GM12878 (cell line): ENCODE data around the gene EFNA3. TPM values are rescaled to one million over a fixed set of nuclear protein-coding genes. Genes with fewer than 3 reads are reported as not detected.

Experiments used
- ATAC-seq: fragments of 200-7000 bp; cut with Tn5 transposase; 3 replicates; pipeline ENCODE4 v1.9.1; 2020; ENCODE audit warnings: mild to moderate bottlenecking, moderate library complexity
- BruUV-seq: library from RNA; stranded (reverse); fragments of 400-500 nt; replicated peaks from 2 replicates; lab custom pipeline; 2021; lab: Mats Ljungman, UMichigan
- CTCF ChIA-PET: fragments of 300-600 bp; sonication (Branson Sonifier 250); formaldehyde crosslinking; extraction: SDS; loops from one replicate; lab custom pipeline; 2021; ENCODE audit warnings: inconsistent platforms; lab: Yijun Ruan, JAX
- POLR2A ChIA-PET: fragments of 350-600 bp; formaldehyde crosslinking; extraction: SDS; loops from one replicate; lab custom pipeline; 2021; ENCODE audit warnings: inconsistent platforms; lab: Charles Lee
- RAD21 ChIA-PET: fragments of 300-600 bp; sonication (Branson Sonifier 250); formaldehyde crosslinking; loops from one replicate; lab custom pipeline; 2023; ENCODE audit warnings: antibody characterized with exemption; ENCODE audit not compliant: unreplicated experiment; lab: Charles Lee
- SMC1A ChIA-PET: fragments of 300-600 bp; sonication (Branson Sonifier 250); formaldehyde crosslinking; loops from one replicate; lab custom pipeline; 2023; ENCODE audit not compliant: unreplicated experiment, uncharacterized antibody; lab: Charles Lee
- DNase-seq: peaks from one replicate; pipeline ENCODE4 v3.0.0-alpha.2; 2011; ENCODE audit warnings: low read depth, low spot score
- FAIRE-seq: peaks from 3 replicates; lab custom pipeline; 2011; peaks lifted over from hg19 to GRCh38; lab: Jason Lieb, UNC
- H2AFZ ChIP-seq: 2 replicates; pipeline ENCODE4 v1.6.0; 2011; ENCODE audit warnings: low read depth, low read length, control low read depth; ENCODE audit not compliant: control insufficient read depth
- H3K27ac ChIP-seq: 2 replicates; pipeline ENCODE4 v1.5.1; 2011; ENCODE audit warnings: control low read depth; ENCODE audit not compliant: control insufficient read depth, insufficient read depth
- H3K27me3 ChIP-seq, 2 experiments: replicated peaks in 1 of 2; 2 replicates each; pipeline versions ENCODE4 v1.6.0 to v1.6.1; 2011; ENCODE audit warnings: low read length in 1 of 2; ENCODE audit not compliant: control insufficient read depth in 2 of 2, insufficient read depth in 2 of 2
- H3K36me3 ChIP-seq, 2 experiments: 2 replicates each; pipeline ENCODE4 v1.5.1; 2011; ENCODE audit warnings: low read length in 1 of 2; ENCODE audit not compliant: control insufficient read depth in 2 of 2, insufficient read depth in 2 of 2
- H3K4me1 ChIP-seq: 2 replicates; pipeline ENCODE4 v1.6.1; 2011; ENCODE audit warnings: mild to moderate bottlenecking, low read length, moderate library complexity, mixed read lengths; ENCODE audit not compliant: control insufficient read depth, insufficient read depth
- H3K4me2 ChIP-seq: 2 replicates; pipeline ENCODE4 v1.6.0; 2011; ENCODE audit warnings: control low read depth; ENCODE audit not compliant: control insufficient read depth, insufficient read depth
- H3K4me3 ChIP-seq: fragments of 200-600 bp; sonication (generic); 2 replicates; pipeline ENCODE4 v1.5.1; 2016
- H3K79me2 ChIP-seq: 2 replicates; pipeline ENCODE4 v1.6.0; 2011; ENCODE audit warnings: low read length; ENCODE audit not compliant: control insufficient read depth, insufficient read depth
- H3K9ac ChIP-seq: 2 replicates; pipeline ENCODE4 v1.8.0; 2011; ENCODE audit warnings: low read length, control low read depth, mixed read lengths; ENCODE audit not compliant: control insufficient read depth, insufficient read depth
- H3K9me3 ChIP-seq: replicated peaks from 3 replicates; pipeline ENCODE4 v1.5.1; 2011; ENCODE audit warnings: mild to moderate bottlenecking, low read length; ENCODE audit not compliant: control insufficient read depth, insufficient read depth
- H4K20me1 ChIP-seq: 2 replicates; pipeline ENCODE4 v1.6.0; 2011; ENCODE audit not compliant: control insufficient read depth, insufficient read depth
- ASH2L ChIP-seq: fragments of 300-600, 200-600 bp; sonication (generic); IDR thresholded peaks from 2 replicates; pipeline ENCODE4 v1.6.1; 2017; ENCODE audit warnings: low read depth, mild to moderate bottlenecking, borderline replicate concordance
- ETV6 ChIP-seq, 2 experiments: fragments of 450-650 bp in 1 of 2; IDR thresholded peaks in 1 of 2; conservative IDR thresholded peaks in 1 of 2; 2 replicates each; pipeline ENCODE4 v1.6.1; 2014; ENCODE audit warnings: antibody characterized with exemption in 1 of 2, borderline replicate concordance in 1 of 2, low read depth in 1 of 2, mild to moderate bottlenecking in 1 of 2, moderate library complexity in 1 of 2
- FOXK2 ChIP-seq: fragments of 450-650 bp; IDR thresholded peaks from 2 replicates; pipeline ENCODE4 v1.6.1; 2017; ENCODE audit warnings: mild to moderate bottlenecking, moderate library complexity
- FOXM1 ChIP-seq: IDR thresholded peaks from 2 replicates; pipeline ENCODE4 v1.6.1; 2012; ENCODE audit warnings: low read depth, mild to moderate bottlenecking, inconsistent platforms, low read length, moderate library complexity
- GABPA ChIP-seq: IDR thresholded peaks from 2 replicates; pipeline ENCODE4 v1.6.1; 2014; ENCODE audit warnings: antibody characterized with exemption, low read depth, mild to moderate bottlenecking, inconsistent platforms
- GATAD2B ChIP-seq: fragments of 450-650 bp; conservative IDR thresholded peaks from 2 replicates; pipeline ENCODE4 v1.6.1; 2017; ENCODE audit warnings: low read depth, mild to moderate bottlenecking, moderate library complexity
- MYB ChIP-seq: fragments of 150-350 bp; IDR thresholded peaks from 2 replicates; pipeline ENCODE4 v1.6.1; 2014; ENCODE audit warnings: mild to moderate bottlenecking, low read depth, low read length, borderline replicate concordance
- RCOR1 ChIP-seq: conservative IDR thresholded peaks from 2 replicates; pipeline ENCODE4 v1.6.1; 2012; ENCODE audit warnings: low read depth, low read length, improper control_type of control experiment
- SREBF1 ChIP-seq: IDR thresholded peaks from 2 replicates; pipeline ENCODE4 v1.6.1; 2012; ENCODE audit warnings: mild to moderate bottlenecking, low read length
- ZBED1 ChIP-seq: IDR thresholded peaks from 2 replicates; pipeline ENCODE4 v1.6.1; 2016; ENCODE audit warnings: borderline replicate concordance
- WGBS: methylation state at CpG from one replicate; pipeline ENCODE4 v1.1.6; 2016; ENCODE audit warnings: low lambda C conversion rate; ENCODE audit not compliant: insufficient replicate concordance, insufficient coverage; ENCODE audit errors: missing lambda C conversion rate; 5-methylcytosine and 5-hydroxymethylcytosine counted together
- in situ Hi-C: fragments of 300-500 bp; cut with MboI; formaldehyde crosslinking; loops from 9 replicates; pipeline ENCODE4 v1.14.3; 2018; ENCODE audit warnings: mixed read lengths
- intact Hi-C: fragments of 100-400 bp; cut with micrococcal nuclease; formaldehyde crosslinking; loops from one replicate; pipeline ENCODE4 v1.14.2; 2022; ENCODE audit not compliant: unreplicated experiment
- polyA plus RNA-seq, 11 experiments: library from polyadenylated mRNA; depleted of rRNA in 4 of 11; unstranded in 6 of 11; stranded (reverse) in 5 of 11; fragments of >200 nt; fragmentation: Nextera tagmentation in 4 of 11; fragmentation: Illumina TruSeq in 1 of 11; extraction: Ambion mirVana in 4 of 11; extraction: Trizol in 1 of 11; gene quantifications; 1 replicate in 1 of 11; 2 replicates in 10 of 11; pipeline versions ENCODE4 v1.2.1 to v1.2.3, GENCODE V29; 2011 to 2016; ENCODE audit warnings: inconsistent platforms in 2 of 11, missing spikeins in 2 of 11, low read depth in 1 of 11
- total RNA-seq, 4 experiments: library from RNA; depleted of rRNA in 3 of 4; stranded (reverse); fragments of >200 nt in 3 of 4; fragmentation: Illumina TruSeq in 1 of 4; extraction: Trizol in 1 of 4; gene quantifications; 2 replicates each; pipeline versions ENCODE4 v1.2.1 to v1.2.3, GENCODE V29; 2013 to 2021
- TF ChIP-seq, protein P1 (sequence below): fragments of 450-650 bp; IDR thresholded peaks from 2 replicates; pipeline ENCODE4 v1.6.1; 2017; ENCODE audit warnings: antibody characterized with exemption, mild to moderate bottlenecking, moderate library complexity
- TF ChIP-seq, protein P2 (sequence below): fragments of 450-650 bp; IDR thresholded peaks from 2 replicates; pipeline ENCODE4 v1.6.1; 2016; ENCODE audit warnings: mild to moderate bottlenecking
- TF ChIP-seq, protein P3 (sequence below): fragments of 450-650 bp; IDR thresholded peaks from 2 replicates; pipeline ENCODE4 v1.6.1; 2016; ENCODE audit warnings: mild to moderate bottlenecking, moderate library complexity, borderline replicate concordance

The EFNA3 gene
- total and polyA plus RNA-seq, 10 of the 15 experiments (the other 5 are each of a cell fraction or from before 2014, with no cell fraction given), result 0.08 to 5.4 (median 1.1) TPM

DNA sequence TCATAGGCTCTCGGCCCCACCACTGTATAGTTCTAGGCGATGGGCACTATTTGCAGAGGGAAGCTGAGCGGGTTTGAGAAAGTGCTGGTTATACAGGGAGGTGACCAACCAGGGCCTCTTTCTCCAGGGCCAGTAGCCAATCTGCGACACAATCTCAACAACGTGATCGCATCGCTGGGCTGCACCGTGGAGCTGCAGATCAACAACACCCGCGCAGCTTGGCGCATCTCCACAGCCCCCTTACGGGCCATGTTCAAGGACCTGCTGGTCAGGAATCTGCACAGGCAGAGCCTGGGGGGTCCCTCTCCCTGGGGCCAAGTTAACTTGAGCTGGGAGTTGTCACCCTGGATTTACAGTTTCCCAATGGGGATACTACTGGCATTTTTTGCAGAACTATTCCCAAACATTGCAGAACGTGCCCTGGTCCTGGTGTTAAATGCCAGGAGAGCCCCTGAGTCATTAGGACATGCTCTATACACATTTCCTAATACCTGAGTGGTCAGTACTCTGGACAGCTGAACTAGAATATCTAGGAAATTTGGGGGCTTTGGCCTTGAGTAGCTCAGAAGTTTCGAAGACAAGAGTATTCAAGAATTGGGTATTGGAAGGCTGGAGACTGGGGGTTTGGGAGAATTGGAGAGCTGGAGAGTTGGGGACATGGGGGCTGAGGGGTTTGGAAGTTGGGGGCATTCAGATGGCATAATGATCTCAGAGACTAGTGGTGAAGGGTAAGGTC lies 38.1 kb upstream of the EFNA3 start (continued):
- TF ChIP-seq, protein P1, sequence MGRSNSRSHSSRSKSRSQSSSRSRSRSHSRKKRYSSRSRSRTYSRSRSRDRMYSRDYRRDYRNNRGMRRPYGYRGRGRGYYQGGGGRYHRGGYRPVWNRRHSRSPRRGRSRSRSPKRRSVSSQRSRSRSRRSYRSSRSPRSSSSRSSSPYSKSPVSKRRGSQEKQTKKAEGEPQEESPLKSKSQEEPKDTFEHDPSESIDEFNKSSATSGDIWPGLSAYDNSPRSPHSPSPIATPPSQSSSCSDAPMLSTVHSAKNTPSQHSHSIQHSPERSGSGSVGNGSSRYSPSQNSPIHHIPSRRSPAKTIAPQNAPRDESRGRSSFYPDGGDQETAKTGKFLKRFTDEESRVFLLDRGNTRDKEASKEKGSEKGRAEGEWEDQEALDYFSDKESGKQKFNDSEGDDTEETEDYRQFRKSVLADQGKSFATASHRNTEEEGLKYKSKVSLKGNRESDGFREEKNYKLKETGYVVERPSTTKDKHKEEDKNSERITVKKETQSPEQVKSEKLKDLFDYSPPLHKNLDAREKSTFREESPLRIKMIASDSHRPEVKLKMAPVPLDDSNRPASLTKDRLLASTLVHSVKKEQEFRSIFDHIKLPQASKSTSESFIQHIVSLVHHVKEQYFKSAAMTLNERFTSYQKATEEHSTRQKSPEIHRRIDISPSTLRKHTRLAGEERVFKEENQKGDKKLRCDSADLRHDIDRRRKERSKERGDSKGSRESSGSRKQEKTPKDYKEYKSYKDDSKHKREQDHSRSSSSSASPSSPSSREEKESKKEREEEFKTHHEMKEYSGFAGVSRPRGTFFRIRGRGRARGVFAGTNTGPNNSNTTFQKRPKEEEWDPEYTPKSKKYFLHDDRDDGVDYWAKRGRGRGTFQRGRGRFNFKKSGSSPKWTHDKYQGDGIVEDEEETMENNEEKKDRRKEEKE, result no peak
- TF ChIP-seq RCOR1 (no peak), ZBED1 (no peak), ETV6 (conservative IDR thresholded peaks at IDR 0.05 in 1 of 2, IDR thresholded peaks at IDR 0.05 in 1 of 2; ENCODE audit: borderline replicate concordance in 1 of 2, low read depth in 1 of 2) (no peak), GATAD2B (no peak)
- TF ChIP-seq, protein P2, sequence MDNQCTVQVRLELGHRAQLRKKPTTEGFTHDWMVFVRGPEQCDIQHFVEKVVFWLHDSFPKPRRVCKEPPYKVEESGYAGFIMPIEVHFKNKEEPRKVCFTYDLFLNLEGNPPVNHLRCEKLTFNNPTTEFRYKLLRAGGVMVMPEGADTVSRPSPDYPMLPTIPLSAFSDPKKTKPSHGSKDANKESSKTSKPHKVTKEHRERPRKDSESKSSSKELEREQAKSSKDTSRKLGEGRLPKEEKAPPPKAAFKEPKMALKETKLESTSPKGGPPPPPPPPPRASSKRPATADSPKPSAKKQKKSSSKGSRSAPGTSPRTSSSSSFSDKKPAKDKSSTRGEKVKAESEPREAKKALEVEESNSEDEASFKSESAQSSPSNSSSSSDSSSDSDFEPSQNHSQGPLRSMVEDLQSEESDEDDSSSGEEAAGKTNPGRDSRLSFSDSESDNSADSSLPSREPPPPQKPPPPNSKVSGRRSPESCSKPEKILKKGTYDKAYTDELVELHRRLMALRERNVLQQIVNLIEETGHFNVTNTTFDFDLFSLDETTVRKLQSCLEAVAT, result no peak

DNA sequence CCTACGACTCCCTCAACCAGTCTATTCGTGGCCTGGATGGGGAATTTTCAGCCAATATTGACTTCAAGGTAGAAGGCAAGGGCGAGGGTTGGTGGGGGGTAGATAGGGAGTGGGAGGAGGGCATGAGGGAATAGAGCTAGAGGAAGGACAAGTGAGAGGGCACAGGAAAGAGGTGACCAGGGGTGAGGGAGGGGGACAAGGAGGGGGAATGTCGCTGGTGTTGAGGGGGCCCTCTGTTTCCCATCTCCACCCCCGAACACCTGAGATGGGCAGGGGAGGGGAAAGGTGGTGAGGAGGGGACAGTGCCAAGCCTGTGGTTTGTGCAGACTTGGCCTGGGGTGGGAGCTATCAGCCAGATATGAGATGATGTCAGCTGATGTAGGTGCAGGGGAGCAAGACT lies 35.8 kb upstream of the EFNA3 start:
- ChIA-PET RAD21 (interaction anchor here (0.5 to 3.6 kb wide), 3 partner anchors 10 to 69 kb away, joined by 4 to 14 read pairs (median 5); no protein-coding TSS in a partner anchor), CTCF (interaction anchor here (1.4 to 3.9 kb wide), 6 partner anchors 8 to 43 kb away, joined by 3 to 30 read pairs (median 8); partner anchors contain the start of gene ADAM15), SMC1A (interaction anchor here (1.7 kb wide), 1 partner anchor 42 kb away, joined by 5 read pairs; no protein-coding TSS in a partner anchor), POLR2A (no interaction called here)
- Histone ChIP-seq H2AFZ (no peak overlapping the region), H3K27ac (no peak overlapping the region), H3K36me3 (no peaks in the 10 kb centered on the region), H3K4me1 (no peaks in the 10 kb centered on the region), H3K27me3 (peaks cover 5% of the 10 kb centered on the region in 2 experiments; a peak in 3 of 4 replicates), H3K4me2 (no peak overlapping the region), H3K4me3 (no peak overlapping the region), H4K20me1 (no peaks in the 10 kb centered on the region), H3K79me2 (no peaks in the 10 kb centered on the region), H3K9me3 (no peaks in the 10 kb centered on the region), H3K9ac (no peak overlapping the region)
- FAIRE-seq (no peak), ATAC-seq (no peak), DNase-seq (no peak)
- intact Hi-C loops (no loop called here), in situ Hi-C loops (no loop called here)
- WGBS, result 42% methylated on average over 4 of the region's 5 CpGs
- BruUV-seq, result no TSS peak
- TF ChIP-seq FOXM1, result no peak
- TF ChIP-seq, protein P3, sequence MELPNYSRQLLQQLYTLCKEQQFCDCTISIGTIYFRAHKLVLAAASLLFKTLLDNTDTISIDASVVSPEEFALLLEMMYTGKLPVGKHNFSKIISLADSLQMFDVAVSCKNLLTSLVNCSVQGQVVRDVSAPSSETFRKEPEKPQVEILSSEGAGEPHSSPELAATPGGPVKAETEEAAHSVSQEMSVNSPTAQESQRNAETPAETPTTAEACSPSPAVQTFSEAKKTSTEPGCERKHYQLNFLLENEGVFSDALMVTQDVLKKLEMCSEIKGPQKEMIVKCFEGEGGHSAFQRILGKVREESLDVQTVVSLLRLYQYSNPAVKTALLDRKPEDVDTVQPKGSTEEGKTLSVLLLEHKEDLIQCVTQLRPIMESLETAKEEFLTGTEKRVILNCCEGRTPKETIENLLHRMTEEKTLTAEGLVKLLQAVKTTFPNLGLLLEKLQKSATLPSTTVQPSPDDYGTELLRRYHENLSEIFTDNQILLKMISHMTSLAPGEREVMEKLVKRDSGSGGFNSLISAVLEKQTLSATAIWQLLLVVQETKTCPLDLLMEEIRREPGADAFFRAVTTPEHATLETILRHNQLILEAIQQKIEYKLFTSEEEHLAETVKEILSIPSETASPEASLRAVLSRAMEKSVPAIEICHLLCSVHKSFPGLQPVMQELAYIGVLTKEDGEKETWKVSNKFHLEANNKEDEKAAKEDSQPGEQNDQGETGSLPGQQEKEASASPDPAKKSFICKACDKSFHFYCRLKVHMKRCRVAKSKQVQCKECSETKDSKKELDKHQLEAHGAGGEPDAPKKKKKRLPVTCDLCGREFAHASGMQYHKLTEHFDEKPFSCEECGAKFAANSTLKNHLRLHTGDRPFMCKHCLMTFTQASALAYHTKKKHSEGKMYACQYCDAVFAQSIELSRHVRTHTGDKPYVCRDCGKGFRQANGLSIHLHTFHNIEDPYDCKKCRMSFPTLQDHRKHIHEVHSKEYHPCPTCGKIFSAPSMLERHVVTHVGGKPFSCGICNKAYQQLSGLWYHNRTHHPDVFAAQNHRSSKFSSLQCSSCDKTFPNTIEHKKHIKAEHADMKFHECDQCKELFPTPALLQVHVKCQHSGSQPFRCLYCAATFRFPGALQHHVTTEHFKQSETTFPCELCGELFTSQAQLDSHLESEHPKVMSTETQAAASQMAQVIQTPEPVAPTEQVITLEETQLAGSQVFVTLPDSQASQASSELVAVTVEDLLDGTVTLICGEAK, result no peak
- no peak for TF ChIP-seq FOXK2
- TF ChIP-seq GABPA, result no peak
- TF ChIP-seq MYB, result no peak
- TF ChIP-seq ASH2L, result no peak
- no peak for TF ChIP-seq SREBF1
